HepG2 (cell line): ENCODE measurements around the gene CSF3R. TPM values are rescaled to one million over a fixed set of nuclear protein-coding genes. Genes with fewer than 3 reads are reported as not detected.
A peak's percentile ranks its signal among the peaks of the same experiment; 100 is the strongest.

Experiments
- CENPX ChIP-seq: sonication (generic); formaldehyde crosslinking; IDR thresholded peaks from 2 replicates; pipeline ENCODE4 v1.9.0; 2021; ENCODE audit warnings: mild to moderate bottlenecking, missing genetic modification reagents, moderate library complexity
- CREM ChIP-seq, 2 experiments: sonication (generic) in 1 of 2; formaldehyde crosslinking in 1 of 2; IDR thresholded peaks; 2 replicates each; pipeline versions ENCODE4 v1.4.0 to v1.6.1; 2016 to 2020; ENCODE audit warnings: antibody characterized with exemption in 1 of 2, mild to moderate bottlenecking in 1 of 2, missing genetic modification reagents in 1 of 2
- KAT7 ChIP-seq: IDR thresholded peaks from 2 replicates; pipeline ENCODE4 v1.6.1; 2018; ENCODE audit warnings: borderline replicate concordance, missing compliant biosample characterization
- KLF16 ChIP-seq, 2 experiments: sonication (generic) in 1 of 2; formaldehyde crosslinking in 1 of 2; IDR thresholded peaks; 2 replicates each; pipeline versions ENCODE4 v1.6.1 to v1.8.0; 2016 to 2023; ENCODE audit warnings: missing genetic modification reagents in 2 of 2, missing compliant biosample characterization in 1 of 2
- SCMH1 ChIP-seq: sonication (generic); formaldehyde crosslinking; IDR thresholded peaks from 2 replicates; pipeline ENCODE4 v1.9.0; 2021; ENCODE audit warnings: missing genetic modification reagents, mild to moderate bottlenecking, borderline replicate concordance
- SIX4 ChIP-seq: sonication (generic); formaldehyde crosslinking; IDR thresholded peaks from 2 replicates; pipeline ENCODE4 v1.4.0; 2020; ENCODE audit warnings: missing genetic modification reagents
- SP2 ChIP-seq: sonication (generic); formaldehyde crosslinking; IDR thresholded peaks from 2 replicates; pipeline ENCODE4 v1.5.1; 2020; ENCODE audit warnings: mild to moderate bottlenecking, missing genetic modification reagents
- ZBTB20 ChIP-seq: sonication (generic); formaldehyde crosslinking; IDR thresholded peaks from 2 replicates; pipeline ENCODE4 v1.8.1; 2023; ENCODE audit warnings: missing genetic modification reagents, low read depth, mild to moderate bottlenecking, borderline replicate concordance
- polyA plus RNA-seq, 8 experiments: library from polyadenylated mRNA; depleted of rRNA in 3 of 8; stranded (reverse) in 7 of 8; unstranded in 1 of 8; fragments of >200 nt; fragmentation: Illumina TruSeq in 4 of 8; extraction: Trizol in 4 of 8; gene quantifications; 2 replicates each; pipeline versions ENCODE4 v1.2.1 to v1.2.3, GENCODE V29; 2011 to 2016; ENCODE audit warnings: low read depth in 4 of 8, missing spikeins in 1 of 8, mixed read lengths in 1 of 8; ENCODE audit not compliant: insufficient read depth in 1 of 8
- total RNA-seq, 5 experiments: library from RNA; depleted of rRNA; stranded (reverse); fragments of >200 nt; fragmentation: Illumina TruSeq; extraction: Trizol; gene quantifications; 2 replicates each; pipeline ENCODE4 v1.2.3, GENCODE V29; 2016; ENCODE audit warnings: low read depth in 1 of 5
- TF ChIP-seq, protein P1 (sequence below): sonication (generic); formaldehyde crosslinking; IDR thresholded peaks from 2 replicates; pipeline ENCODE4 v1.5.0; 2020; ENCODE audit warnings: mild to moderate bottlenecking, missing genetic modification reagents, borderline replicate concordance
- TF ChIP-seq, protein P2 (sequence below): sonication (generic); formaldehyde crosslinking; IDR thresholded peaks from 2 replicates; pipeline ENCODE4 v1.4.0; 2020; ENCODE audit warnings: mild to moderate bottlenecking, missing genetic modification reagents
- TF ChIP-seq, protein P3 (sequence below), 2 experiments: IDR thresholded peaks; 2 replicates each; pipeline ENCODE4 v1.6.1; 2011 to 2012; ENCODE audit warnings: low read length in 2 of 2, borderline replicate concordance in 1 of 2, low read depth in 1 of 2, mild to moderate bottlenecking in 1 of 2, moderate library complexity in 1 of 2
- TF ChIP-seq, protein P4 (sequence below): sonication (generic); formaldehyde crosslinking; IDR thresholded peaks from 2 replicates; pipeline ENCODE4 v1.8.1; 2023; ENCODE audit warnings: mild to moderate bottlenecking, inconsistent platforms, moderate library complexity, missing genetic modification reagents, borderline replicate concordance

CSF3R gene
- total and polyA plus RNA-seq, 2 of the 13 experiments (the other 11 are each of a cell fraction or from before 2014, with no cell fraction given), result 11.9 to 28.8 TPM

DNA sequence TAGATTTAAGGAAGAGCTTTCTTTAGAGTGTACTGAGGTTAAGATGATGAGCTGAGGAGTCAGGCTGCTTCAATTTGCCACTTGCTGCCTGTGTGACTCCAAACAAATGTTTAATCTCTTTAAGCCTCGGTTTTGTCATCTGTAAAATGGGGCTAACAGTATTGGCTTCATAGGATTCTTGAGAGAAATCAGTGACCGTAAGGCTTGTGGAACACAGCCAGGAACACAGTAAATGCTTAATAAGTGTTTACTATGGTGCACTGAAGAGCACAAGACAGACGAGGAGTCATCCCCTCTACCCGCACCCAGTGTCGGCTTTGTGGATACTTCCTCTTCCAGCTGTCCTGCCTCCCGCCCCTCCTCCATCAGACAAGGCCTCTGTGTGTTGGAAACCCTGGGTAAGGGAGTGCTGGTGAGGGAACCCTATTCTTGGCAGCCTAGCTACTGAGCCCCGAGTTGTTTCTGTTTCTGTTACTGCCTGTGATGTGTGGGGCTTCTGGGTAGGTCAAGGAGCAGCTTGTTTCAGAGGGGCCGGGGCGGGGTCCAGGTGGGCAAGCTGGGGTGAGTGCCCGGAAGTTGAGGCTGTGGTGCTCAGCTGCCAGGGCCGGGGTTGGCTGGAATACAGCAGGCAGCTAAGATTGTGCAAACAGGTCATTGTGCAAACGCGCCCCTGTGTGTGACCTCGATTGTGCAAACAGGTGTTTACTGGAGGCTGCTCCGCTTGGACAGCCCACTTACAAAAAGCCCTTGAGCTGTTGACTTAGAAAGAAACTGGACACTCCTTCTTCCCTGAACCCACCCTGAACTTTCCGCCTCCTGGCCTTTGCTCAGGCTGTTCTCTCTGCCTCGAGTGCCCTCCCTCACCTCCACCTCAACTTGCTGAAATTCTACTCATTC, 4.0 kb upstream of the CSF3R start (continued):
- TF ChIP-seq, protein P1, sequence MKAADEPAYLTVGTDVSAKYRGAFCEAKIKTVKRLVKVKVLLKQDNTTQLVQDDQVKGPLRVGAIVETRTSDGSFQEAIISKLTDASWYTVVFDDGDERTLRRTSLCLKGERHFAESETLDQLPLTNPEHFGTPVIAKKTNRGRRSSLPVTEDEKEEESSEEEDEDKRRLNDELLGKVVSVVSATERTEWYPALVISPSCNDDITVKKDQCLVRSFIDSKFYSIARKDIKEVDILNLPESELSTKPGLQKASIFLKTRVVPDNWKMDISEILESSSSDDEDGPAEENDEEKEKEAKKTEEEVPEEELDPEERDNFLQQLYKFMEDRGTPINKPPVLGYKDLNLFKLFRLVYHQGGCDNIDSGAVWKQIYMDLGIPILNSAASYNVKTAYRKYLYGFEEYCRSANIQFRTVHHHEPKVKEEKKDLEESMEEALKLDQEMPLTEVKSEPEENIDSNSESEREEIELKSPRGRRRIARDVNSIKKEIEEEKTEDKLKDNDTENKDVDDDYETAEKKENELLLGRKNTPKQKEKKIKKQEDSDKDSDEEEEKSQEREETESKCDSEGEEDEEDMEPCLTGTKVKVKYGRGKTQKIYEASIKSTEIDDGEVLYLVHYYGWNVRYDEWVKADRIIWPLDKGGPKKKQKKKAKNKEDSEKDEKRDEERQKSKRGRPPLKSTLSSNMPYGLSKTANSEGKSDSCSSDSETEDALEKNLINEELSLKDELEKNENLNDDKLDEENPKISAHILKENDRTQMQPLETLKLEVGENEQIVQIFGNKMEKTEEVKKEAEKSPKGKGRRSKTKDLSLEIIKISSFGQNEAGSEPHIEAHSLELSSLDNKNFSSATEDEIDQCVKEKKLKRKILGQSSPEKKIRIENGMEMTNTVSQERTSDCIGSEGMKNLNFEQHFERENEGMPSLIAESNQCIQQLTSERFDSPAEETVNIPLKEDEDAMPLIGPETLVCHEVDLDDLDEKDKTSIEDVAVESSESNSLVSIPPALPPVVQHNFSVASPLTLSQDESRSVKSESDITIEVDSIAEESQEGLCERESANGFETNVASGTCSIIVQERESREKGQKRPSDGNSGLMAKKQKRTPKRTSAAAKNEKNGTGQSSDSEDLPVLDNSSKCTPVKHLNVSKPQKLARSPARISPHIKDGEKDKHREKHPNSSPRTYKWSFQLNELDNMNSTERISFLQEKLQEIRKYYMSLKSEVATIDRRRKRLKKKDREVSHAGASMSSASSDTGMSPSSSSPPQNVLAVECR (CRISPR knock-in tag), result peak; percentile 80; the same call in 1 of the 2 replicates
- TF ChIP-seq, protein P2, sequence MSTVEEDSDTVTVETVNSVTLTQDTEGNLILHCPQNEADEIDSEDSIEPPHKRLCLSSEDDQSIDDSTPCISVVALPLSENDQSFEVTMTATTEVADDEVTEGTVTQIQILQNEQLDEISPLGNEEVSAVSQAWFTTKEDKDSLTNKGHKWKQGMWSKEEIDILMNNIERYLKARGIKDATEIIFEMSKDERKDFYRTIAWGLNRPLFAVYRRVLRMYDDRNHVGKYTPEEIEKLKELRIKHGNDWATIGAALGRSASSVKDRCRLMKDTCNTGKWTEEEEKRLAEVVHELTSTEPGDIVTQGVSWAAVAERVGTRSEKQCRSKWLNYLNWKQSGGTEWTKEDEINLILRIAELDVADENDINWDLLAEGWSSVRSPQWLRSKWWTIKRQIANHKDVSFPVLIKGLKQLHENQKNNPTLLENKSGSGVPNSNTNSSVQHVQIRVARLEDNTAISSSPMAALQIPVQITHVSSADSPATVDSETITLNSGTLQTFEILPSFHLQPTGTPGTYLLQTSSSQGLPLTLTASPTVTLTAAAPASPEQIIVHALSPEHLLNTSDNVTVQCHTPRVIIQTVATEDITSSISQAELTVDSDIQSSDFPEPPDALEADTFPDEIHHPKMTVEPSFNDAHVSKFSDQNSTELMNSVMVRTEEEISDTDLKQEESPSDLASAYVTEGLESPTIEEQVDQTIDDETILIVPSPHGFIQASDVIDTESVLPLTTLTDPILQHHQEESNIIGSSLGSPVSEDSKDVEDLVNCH (CRISPR knock-in tag), result no peak
- peak; percentile 83; the same call in 1 of the 2 replicates for TF ChIP-seq KAT7
- TF ChIP-seq SCMH1 (CRISPR knock-in tag), result no peak
- peak; percentile 95 for TF ChIP-seq SIX4
- TF ChIP-seq, protein P3, sequence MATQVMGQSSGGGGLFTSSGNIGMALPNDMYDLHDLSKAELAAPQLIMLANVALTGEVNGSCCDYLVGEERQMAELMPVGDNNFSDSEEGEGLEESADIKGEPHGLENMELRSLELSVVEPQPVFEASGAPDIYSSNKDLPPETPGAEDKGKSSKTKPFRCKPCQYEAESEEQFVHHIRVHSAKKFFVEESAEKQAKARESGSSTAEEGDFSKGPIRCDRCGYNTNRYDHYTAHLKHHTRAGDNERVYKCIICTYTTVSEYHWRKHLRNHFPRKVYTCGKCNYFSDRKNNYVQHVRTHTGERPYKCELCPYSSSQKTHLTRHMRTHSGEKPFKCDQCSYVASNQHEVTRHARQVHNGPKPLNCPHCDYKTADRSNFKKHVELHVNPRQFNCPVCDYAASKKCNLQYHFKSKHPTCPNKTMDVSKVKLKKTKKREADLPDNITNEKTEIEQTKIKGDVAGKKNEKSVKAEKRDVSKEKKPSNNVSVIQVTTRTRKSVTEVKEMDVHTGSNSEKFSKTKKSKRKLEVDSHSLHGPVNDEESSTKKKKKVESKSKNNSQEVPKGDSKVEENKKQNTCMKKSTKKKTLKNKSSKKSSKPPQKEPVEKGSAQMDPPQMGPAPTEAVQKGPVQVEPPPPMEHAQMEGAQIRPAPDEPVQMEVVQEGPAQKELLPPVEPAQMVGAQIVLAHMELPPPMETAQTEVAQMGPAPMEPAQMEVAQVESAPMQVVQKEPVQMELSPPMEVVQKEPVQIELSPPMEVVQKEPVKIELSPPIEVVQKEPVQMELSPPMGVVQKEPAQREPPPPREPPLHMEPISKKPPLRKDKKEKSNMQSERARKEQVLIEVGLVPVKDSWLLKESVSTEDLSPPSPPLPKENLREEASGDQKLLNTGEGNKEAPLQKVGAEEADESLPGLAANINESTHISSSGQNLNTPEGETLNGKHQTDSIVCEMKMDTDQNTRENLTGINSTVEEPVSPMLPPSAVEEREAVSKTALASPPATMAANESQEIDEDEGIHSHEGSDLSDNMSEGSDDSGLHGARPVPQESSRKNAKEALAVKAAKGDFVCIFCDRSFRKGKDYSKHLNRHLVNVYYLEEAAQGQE (IDR thresholded peaks at IDR 0.05; ENCODE audit: borderline replicate concordance in 1 of 2, low read depth in 1 of 2, low read length in 2 of 2), result peak in 1 of 2 experiments; percentile 78; a peak in 2 of 4 replicates
- TF ChIP-seq ZBTB20 (CRISPR knock-in tag), result peak; percentile 84; the same call in 1 of the 2 replicates
- TF ChIP-seq, protein P4, sequence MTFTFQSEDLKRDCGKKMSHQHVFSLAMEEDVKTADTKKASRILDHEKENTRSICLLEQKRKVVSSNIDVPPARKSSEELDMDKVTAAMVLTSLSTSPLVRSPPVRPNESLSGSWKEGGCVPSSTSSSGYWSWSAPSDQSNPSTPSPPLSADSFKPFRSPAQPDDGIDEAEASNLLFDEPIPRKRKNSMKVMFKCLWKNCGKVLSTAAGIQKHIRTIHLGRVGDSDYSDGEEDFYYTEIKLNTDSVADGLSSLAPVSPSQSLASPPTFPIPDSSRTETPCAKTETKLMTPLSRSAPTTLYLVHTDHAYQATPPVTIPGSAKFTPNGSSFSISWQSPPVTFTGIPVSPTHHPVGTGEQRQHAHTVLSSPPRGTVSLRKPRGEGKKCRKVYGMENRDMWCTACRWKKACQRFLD, result 0 out of 2 replicates have a peak, but pooled peaks have one; percentile 90
- peak; percentile 88 for TF ChIP-seq CREM (IDR thresholded peaks at IDR 0.05)
- TF ChIP-seq CREM (CRISPR knock-in tag; IDR thresholded peaks at IDR 0.05), result no peak
- peak in 1 of 2 experiments; percentile 94; a peak in 2 of 4 replicates for TF ChIP-seq KLF16 (CRISPR knock-in tag; IDR thresholded peaks at IDR 0.05)
- TF ChIP-seq CENPX (CRISPR knock-in tag), result no peak
- no peak; the same call in 1 of the 2 replicates for TF ChIP-seq SP2
